LHCN-M2 (cell line): ENCODE results near the gene PRKN. TPM values are rescaled to one million over a fixed set of nuclear protein-coding genes. Genes with fewer than 3 reads are reported as not detected.

Experiments
- DNase-seq: peaks from one replicate; pipeline ENCODE4 v3.0.0-alpha.2; 2012; ENCODE audit warnings: low read depth
- total RNA-seq: library from RNA; depleted of rRNA; stranded (reverse); fragments of >200 nt; gene quantifications from 2 replicates; pipeline ENCODE4 v1.2.3, GENCODE V29; 2014

Gene PRKN
- total RNA-seq, 1 experiment from 2014 or later: 2.4 TPM

GRCh38 chr6:161817881-161818280, 909.7 kb downstream of the PRKN start:
- DNase-seq: no peak

- DNase-seq: no peak
Measured at GRCh38 chr6:161815965-161816364, 911.6 kb downstream of the PRKN start.

- no peak for DNase-seq
Measured at GRCh38 chr6:161813156-161813555, 914.4 kb downstream of the PRKN start.

- DNase-seq: no peak
Measured at GRCh38 chr6:161809971-161810370, 917.6 kb downstream of the PRKN start.

GRCh38 chr6:161804838-161805237, 922.7 kb downstream of the PRKN start:
- DNase-seq: no peak

GRCh38 chr6:161803131-161803530, 924.4 kb downstream of the PRKN start:
- no peak for DNase-seq

GRCh38 chr6:161802231-161802630, 925.3 kb downstream of the PRKN start:
- DNase-seq: no peak

- no peak for DNase-seq
Measured at GRCh38 chr6:161798844-161799394, 928.6 kb downstream of the PRKN start.

- no peak for DNase-seq
Measured at GRCh38 chr6:161796681-161797080, 930.9 kb downstream of the PRKN start.

- no peak for DNase-seq
Measured at GRCh38 chr6:161792851-161793493, 934.6 kb downstream of the PRKN start.

- no peak for DNase-seq
Measured at GRCh38 chr6:161788531-161788930, 939.0 kb downstream of the PRKN start.

GRCh38 chr6:161772176-161772575, 955.4 kb downstream of the PRKN start:
- DNase-seq: no peak

- DNase-seq: no peak
Measured at GRCh38 chr6:161761966-161762365, 965.6 kb downstream of the PRKN start.

GRCh38 chr6:161755080-161755479, 972.5 kb downstream of the PRKN start:
- no peak for DNase-seq

GRCh38 chr6:161750686-161751085, 976.9 kb downstream of the PRKN start:
- DNase-seq: no peak

GRCh38 chr6:161749576-161749975, 978.0 kb downstream of the PRKN start:
- no peak for DNase-seq

GRCh38 chr6:161748535-161749416, 978.8 kb downstream of the PRKN start:
- peak; percentile 10 for DNase-seq

GRCh38 chr6:161747506-161747905, 980.1 kb downstream of the PRKN start:
- no peak for DNase-seq

- no peak for DNase-seq
Measured at GRCh38 chr6:161745594-161746141, 981.9 kb downstream of the PRKN start.

- DNase-seq: no peak
Measured at GRCh38 chr6:161745128-161745527, 982.4 kb downstream of the PRKN start.

GRCh38 chr6:161744211-161745067, 983.1 kb downstream of the PRKN start:
- DNase-seq: peak; percentile 10
